ENCODE data around the gene SLC51A. TPM values are rescaled to one million over a fixed set of nuclear protein-coding genes. Genes with fewer than 3 reads are reported as not detected.
"Not testable (repeated sequence)": the region's sequence is repeated elsewhere in the genome, so short reads cannot be mapped to it uniquely, and the experiment has no call there.

SLC51A gene
- polyA plus RNA-seq (2014; cell fraction: cytosol; rRNA removed) = not detected in 2 replicates
- polyA plus RNA-seq (2014; cell fraction: nucleus; rRNA removed) = not detected in 2 replicates

GRCh38 chr3:196216089-196216564 lies at the start of gene SLC51A:
SLC51A (plus strand) TSS chr3:196216534; CDS start chr3:196216713, 179 bp downstream.
- no peak for DNase-seq (ENCODE audit: low spot score)

GRCh38 chr3:196166741-196167140 lies 49.6 kb upstream of the SLC51A start:
- no peak for DNase-seq (ENCODE audit: low spot score)

GRCh38 chr3:196168808-196169391 lies 47.4 kb upstream of the SLC51A start:
- DNase-seq (ENCODE audit: low spot score) = no peak

- no peak for DNase-seq (ENCODE audit: low spot score)
Measured at GRCh38 chr3:196169836-196170240, 46.5 kb upstream of the SLC51A start.

GRCh38 chr3:196170296-196170695 lies 46.0 kb upstream of the SLC51A start:
- not testable (repeated sequence) for DNase-seq (ENCODE audit: low spot score)

- DNase-seq (ENCODE audit: low spot score) = no peak
Measured at GRCh38 chr3:196174652-196175051, 41.7 kb upstream of the SLC51A start.

GRCh38 chr3:196175116-196175625 lies 41.2 kb upstream of the SLC51A start:
- DNase-seq (ENCODE audit: low spot score) = no peak

- no peak for DNase-seq (ENCODE audit: low spot score)
Measured at GRCh38 chr3:196175722-196176121, 40.6 kb upstream of the SLC51A start.

- no peak for DNase-seq (ENCODE audit: low spot score)
Measured at GRCh38 chr3:196177567-196177966, 38.8 kb upstream of the SLC51A start.

- no peak for DNase-seq (ENCODE audit: low spot score)
Measured at GRCh38 chr3:196177967-196178366, 38.4 kb upstream of the SLC51A start.

GRCh38 chr3:196178993-196179379 lies 37.3 kb upstream of the SLC51A start:
- DNase-seq (ENCODE audit: low spot score) = no peak

GRCh38 chr3:196179380-196180308 lies 36.7 kb upstream of the SLC51A start:
- peak; percentile 21 for DNase-seq (ENCODE audit: low spot score)

GRCh38 chr3:196180346-196180745 lies 36.0 kb upstream of the SLC51A start:
- DNase-seq (ENCODE audit: low spot score) = no peak

GRCh38 chr3:196181127-196181546 lies 35.2 kb upstream of the SLC51A start:
- no peak for DNase-seq (ENCODE audit: low spot score)

GRCh38 chr3:196184169-196184432 lies 32.2 kb upstream of the SLC51A start:
- not testable (repeated sequence) for DNase-seq (ENCODE audit: low spot score)

GRCh38 chr3:196184881-196185280 lies 31.5 kb upstream of the SLC51A start:
- no peak for DNase-seq (ENCODE audit: low spot score)

GRCh38 chr3:196186651-196187573 lies 29.4 kb upstream of the SLC51A start:
- DNase-seq (ENCODE audit: low spot score) = peak; percentile 95

- DNase-seq (ENCODE audit: low spot score) = no peak
Measured at GRCh38 chr3:196189566-196190347, 26.6 kb upstream of the SLC51A start.

- DNase-seq (ENCODE audit: low spot score) = no peak
Measured at GRCh38 chr3:196192036-196192523, 24.3 kb upstream of the SLC51A start.

GRCh38 chr3:196192524-196193051 lies 23.7 kb upstream of the SLC51A start:
- DNase-seq (ENCODE audit: low spot score) = no peak

Measured in SK-N-DZ (cell line).